GM23338 (cell line): ENCODE results near the gene STMN3. TPM values are rescaled to one million over a fixed set of nuclear protein-coding genes. Genes with fewer than 3 reads are reported as not detected.

Experiments used
- CREB1 ChIP-seq: fragments of 250-450 bp; sonication (Bioruptor Pico); IDR thresholded peaks from 2 replicates; pipeline ENCODE4 v1.5.0; 2020; ENCODE audit warnings: low read depth, mild to moderate bottlenecking, moderate library complexity
- ETS1 ChIP-seq: IDR thresholded peaks from 2 replicates; pipeline ENCODE4 v1.6.1; 2016; ENCODE audit warnings: antibody characterized with exemption
- POLR2AphosphoS5 ChIP-seq: IDR thresholded peaks from 2 replicates; pipeline ENCODE4 v1.6.1; 2016; ENCODE audit warnings: antibody characterized with exemption, low read depth
- REST ChIP-seq: IDR thresholded peaks from one replicate; pipeline ENCODE4 v1.6.1; 2018; ENCODE audit warnings: antibody characterized with exemption; ENCODE audit not compliant: unreplicated experiment
- STAT1 ChIP-seq: IDR thresholded peaks from one replicate; pipeline ENCODE4 v1.6.1; 2016; ENCODE audit warnings: antibody characterized with exemption; ENCODE audit not compliant: unreplicated experiment
- ZNF114 ChIP-seq: fragments of 250-450 bp; sonication (Bioruptor Pico); IDR thresholded peaks from 2 replicates; pipeline ENCODE4 v1.5.0; 2020; ENCODE audit warnings: mild to moderate bottlenecking, moderate library complexity
- ZNF462 ChIP-seq: fragments of 250-450 bp; sonication (Bioruptor Pico); IDR thresholded peaks from 2 replicates; pipeline ENCODE4 v1.5.0; 2020; ENCODE audit warnings: mild to moderate bottlenecking, moderate library complexity
- polyA plus RNA-seq: library from polyadenylated mRNA; unstranded; fragments of >200 nt; fragmentation: Nextera tagmentation; extraction: Ambion mirVana; gene quantifications from 2 replicates; pipeline ENCODE4 v1.2.1, GENCODE V29; 2016
- total RNA-seq: library from RNA; depleted of rRNA; stranded (reverse); fragments of >200 nt; shearing (Covaris generic); gene quantifications from 2 replicates; pipeline ENCODE4 v1.2.3, GENCODE V29; 2014

Gene STMN3
- total and polyA plus RNA-seq, 2 experiments from 2014 or later: 28.6 to 61.3 TPM

- TF ChIP-seq ZNF462: no peak
- no peak for TF ChIP-seq POLR2AphosphoS5
- TF ChIP-seq ETS1: no peak
- TF ChIP-seq STAT1: no peak
- TF ChIP-seq ZNF114 (CRISPR knock-in tag): no peak
- TF ChIP-seq CREB1: no peak
- TF ChIP-seq REST: no peak
Measured at GRCh38 chr20:63682384-63683139, 29.3 kb upstream of the STMN3 start (continued).
